ENCODE results near the gene B4GALT3. TPM values are rescaled to one million over a fixed set of nuclear protein-coding genes. Genes with fewer than 3 reads are reported as not detected.

Gene B4GALT3
- total RNA-seq, 2 donors from 2014 or later, result 36.4 to 145 TPM

GRCh38 chr1:161195171-161195570, 17.9 kb upstream of the B4GALT3 start:
- H3K4me1 ChIP-seq (ENCODE audit: control insufficient read depth in 1 of 2, low read depth in 2 of 2), result peaks cover 0 to 8% of the 10 kb centered on the region in 2 donors
- no peaks in the 10 kb centered on the region for H3K9me3 ChIP-seq
- no peaks in the 10 kb centered on the region for H3K36me3 ChIP-seq
- no peak overlapping the region for H3K27ac ChIP-seq
- TF ChIP-seq CTCF (IDR thresholded peaks at IDR 0.05), result no peak
- no peak overlapping the region for H3K4me3 ChIP-seq
- no peaks in the 10 kb centered on the region for H3K27me3 ChIP-seq (replicated peaks; ENCODE audit: insufficient read depth)
- no peak for ATAC-seq (ENCODE audit: insufficient number of reproducible peaks, low FRiP score, low read depth)
- DNase-seq (ENCODE audit: low spot score), result no peak

DNA sequence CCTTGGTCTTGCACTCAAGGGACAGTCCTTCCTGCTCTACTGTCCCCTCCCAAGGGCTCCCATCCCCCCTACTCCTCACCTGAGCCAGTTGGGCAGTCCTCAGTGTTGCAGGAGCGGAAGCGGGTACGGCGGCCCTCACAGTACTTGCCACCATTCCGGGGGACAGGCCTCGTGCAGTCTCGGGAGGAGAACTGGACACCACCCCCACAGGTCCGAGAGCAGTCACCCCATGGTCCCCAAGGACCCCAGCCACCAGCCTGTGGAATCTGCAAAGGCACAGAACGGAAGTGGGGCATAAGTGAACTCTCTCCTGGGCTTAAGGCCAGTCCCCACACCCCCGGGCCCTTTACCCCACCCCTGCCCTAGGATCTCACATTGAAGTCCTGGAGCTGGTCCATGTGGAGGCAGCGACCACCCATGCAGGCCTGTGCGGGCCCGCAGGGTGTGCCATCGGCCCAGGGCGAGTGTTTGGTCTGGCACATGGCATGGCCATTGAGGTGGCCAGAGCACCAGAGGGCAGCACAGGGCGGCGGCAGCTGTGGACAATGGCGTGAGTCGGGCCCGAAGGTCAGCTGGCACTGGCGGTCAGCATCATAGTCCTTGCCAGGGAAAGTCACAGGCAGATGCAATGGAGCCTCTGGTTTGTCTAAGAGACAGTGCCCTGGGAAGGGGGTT, 16.4 kb upstream of the B4GALT3 start:
- no peak overlapping the region for H3K4me3 ChIP-seq
- H3K36me3 ChIP-seq, result no peaks in the 10 kb centered on the region
- ATAC-seq (ENCODE audit: insufficient number of reproducible peaks, low FRiP score, low read depth) (no peak), DNase-seq (ENCODE audit: low spot score) (no peak)
- no peak for TF ChIP-seq CTCF (IDR thresholded peaks at IDR 0.05)
- no peaks in the 10 kb centered on the region for H3K27me3 ChIP-seq (replicated peaks; ENCODE audit: insufficient read depth)
- H3K4me1 ChIP-seq (ENCODE audit: control insufficient read depth in 1 of 2, low read depth in 2 of 2), result peaks cover 0 to 7% of the 10 kb centered on the region in 2 donors
- no peak overlapping the region for H3K27ac ChIP-seq
- H3K9me3 ChIP-seq, result no peaks in the 10 kb centered on the region

- peak; percentile 82 for TF ChIP-seq CTCF (IDR thresholded peaks at IDR 0.05)
- no peaks in the 10 kb centered on the region for H3K9me3 ChIP-seq
- peaks cover 0 to under 1% of the 10 kb centered on the region in 2 donors for H3K4me1 ChIP-seq (ENCODE audit: control insufficient read depth in 1 of 2, low read depth in 2 of 2)
- DNase-seq (ENCODE audit: low spot score), result no peak
- H3K27ac ChIP-seq, result no peak overlapping the region
- H3K27me3 ChIP-seq (replicated peaks; ENCODE audit: insufficient read depth), result no peaks in the 10 kb centered on the region
- H3K36me3 ChIP-seq, result no peaks in the 10 kb centered on the region
- peak; percentile 21 for ATAC-seq (ENCODE audit: insufficient number of reproducible peaks, low FRiP score, low read depth)
- no peak overlapping the region for H3K4me3 ChIP-seq
Observed at GRCh38 chr1:161192476-161193465, 15.5 kb upstream of the B4GALT3 start.

DNA sequence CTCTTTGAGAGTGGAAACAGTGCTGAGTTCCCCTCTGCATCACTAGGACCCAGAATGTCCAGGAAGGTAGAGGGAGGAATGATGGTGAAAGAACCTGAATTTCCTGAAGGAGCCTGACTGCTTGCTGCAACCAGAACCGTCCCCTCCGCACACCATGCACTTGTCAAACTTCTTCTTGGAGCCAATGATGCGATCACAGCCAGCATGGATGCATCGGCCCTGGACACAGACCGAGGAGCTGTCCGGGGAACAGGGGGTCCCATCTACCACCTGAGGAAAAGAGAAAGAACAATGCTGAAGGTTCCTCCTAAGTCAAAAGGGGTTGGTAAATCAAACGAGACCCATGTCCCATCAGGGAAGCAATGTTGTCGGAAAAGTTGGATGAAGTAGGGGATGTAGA, 14.7 kb upstream of the B4GALT3 start:
- Histone ChIP-seq H3K27ac (no peak overlapping the region), H3K9me3 (no peaks in the 10 kb centered on the region), H3K4me3 (no peak overlapping the region), H3K4me1 (ENCODE audit: control insufficient read depth in 1 of 2, low read depth in 2 of 2) (no peaks in the 10 kb centered on the region), H3K27me3 (replicated peaks; ENCODE audit: insufficient read depth) (no peaks in the 10 kb centered on the region), H3K36me3 (no peaks in the 10 kb centered on the region)
- ATAC-seq (ENCODE audit: insufficient number of reproducible peaks, low FRiP score, low read depth) (no peak), DNase-seq (ENCODE audit: low spot score) (no peak)
- TF ChIP-seq CTCF (IDR thresholded peaks at IDR 0.05), result no peak

GRCh38 chr1:161190962-161191521, 13.7 kb upstream of the B4GALT3 start:
- Histone ChIP-seq H3K27ac (no peak overlapping the region), H3K4me1 (ENCODE audit: control insufficient read depth in 1 of 2, low read depth in 2 of 2) (no peaks in the 10 kb centered on the region), H3K4me3 (no peak overlapping the region), H3K36me3 (no peaks in the 10 kb centered on the region), H3K9me3 (no peaks in the 10 kb centered on the region), H3K27me3 (replicated peaks; ENCODE audit: insufficient read depth) (no peaks in the 10 kb centered on the region)
- no peak for DNase-seq (ENCODE audit: low spot score)
- ATAC-seq (ENCODE audit: insufficient number of reproducible peaks, low FRiP score, low read depth), result no peak
- no peak for TF ChIP-seq CTCF (IDR thresholded peaks at IDR 0.05)
